ENCODE data around the gene REG3A.

REG3A gene

DNA sequence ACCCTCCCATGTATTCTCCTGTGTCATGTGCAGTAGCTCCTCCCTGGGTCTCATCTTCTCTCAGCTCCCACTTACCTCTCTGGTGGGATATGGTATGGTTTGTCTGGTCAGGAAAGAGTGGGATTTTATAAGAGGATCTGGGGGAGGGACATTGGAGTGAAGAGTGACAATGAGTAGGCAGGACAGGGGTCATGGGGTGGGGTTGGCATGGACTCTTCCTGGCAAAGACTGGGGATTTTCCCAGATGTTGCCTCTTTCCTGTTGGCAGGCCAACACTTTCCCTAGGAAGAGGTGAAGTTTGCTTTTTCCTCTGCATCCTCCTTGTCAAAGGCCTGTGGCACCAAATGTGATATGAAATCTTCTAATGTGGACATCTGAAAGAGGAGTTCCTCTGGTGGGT is at the start of gene REG3A:
REG3A (minus strand) TSS at position 101 of the 400 bp plus-strand sequence. CDS start 348 bp downstream, outside the sequence.
- no peak for DNase-seq

- no peak for DNase-seq
These were observed 41.2 kb upstream of the REG3A start for GRCh38 chr2:79200762-79201161.

GRCh38 chr2:79191816-79192215 is 32.3 kb upstream of the REG3A start:
- DNase-seq: no peak

GRCh38 chr2:79191081-79191480 is 31.5 kb upstream of the REG3A start:
- no peak for DNase-seq

DNA sequence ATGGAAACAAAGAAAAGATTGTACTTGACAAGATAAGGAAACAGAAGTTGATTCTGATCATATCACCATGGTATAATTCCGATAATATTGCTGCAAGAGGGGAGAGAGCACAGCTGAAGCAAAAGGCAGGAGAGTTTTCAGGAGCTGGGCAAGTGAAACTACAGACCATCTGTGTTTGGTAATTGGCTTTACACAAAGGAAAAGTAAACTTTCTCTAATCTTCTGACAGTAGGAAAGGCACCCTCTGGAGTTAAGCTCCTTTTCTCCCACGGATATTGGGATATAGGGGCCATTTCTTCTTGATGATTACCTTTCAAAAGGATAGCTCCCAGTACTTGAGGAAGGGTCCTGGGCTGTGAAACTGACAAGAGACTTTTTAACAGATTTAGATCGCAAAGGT is 29.9 kb upstream of the REG3A start:
- no peak for DNase-seq

DNA sequence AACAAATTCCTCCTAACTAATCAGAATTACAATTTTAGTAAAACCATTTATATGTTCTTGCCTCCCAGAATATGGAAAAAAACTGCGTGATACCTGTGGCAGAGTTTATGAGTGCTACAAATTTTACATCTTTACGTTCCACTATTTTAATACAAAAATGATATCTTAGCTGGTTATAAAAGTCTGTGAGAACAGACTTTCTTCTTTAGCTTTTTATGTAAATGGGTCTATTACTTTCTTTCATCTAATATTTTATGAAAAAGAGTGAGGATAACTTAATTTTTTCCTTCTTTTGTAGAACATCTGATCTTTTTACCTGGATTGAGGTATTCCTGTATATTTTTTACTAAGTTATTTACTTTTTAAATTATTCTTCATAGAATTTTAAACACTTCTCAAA is 22.1 kb upstream of the REG3A start:
- no peak for DNase-seq

DNA sequence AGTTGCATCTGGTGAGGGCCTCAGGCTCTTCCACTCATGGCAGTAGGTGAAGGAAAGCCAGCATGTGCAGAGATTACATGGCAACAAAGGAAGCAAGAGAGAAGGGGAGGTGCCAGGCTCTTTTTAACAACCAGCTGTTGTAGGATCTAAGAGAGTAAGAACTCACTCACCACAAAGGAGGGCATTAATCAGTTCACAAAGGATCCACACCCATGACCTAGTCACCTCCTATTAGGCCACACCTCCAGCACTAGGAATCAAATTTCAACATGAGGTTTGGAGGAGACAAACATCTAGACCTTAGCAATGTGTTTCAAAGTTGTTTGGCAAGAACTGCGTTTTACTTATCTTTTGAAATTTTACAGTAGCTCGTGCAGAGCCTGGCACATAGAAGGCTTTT is 20.5 kb upstream of the REG3A start:
- no peak for DNase-seq

DNA sequence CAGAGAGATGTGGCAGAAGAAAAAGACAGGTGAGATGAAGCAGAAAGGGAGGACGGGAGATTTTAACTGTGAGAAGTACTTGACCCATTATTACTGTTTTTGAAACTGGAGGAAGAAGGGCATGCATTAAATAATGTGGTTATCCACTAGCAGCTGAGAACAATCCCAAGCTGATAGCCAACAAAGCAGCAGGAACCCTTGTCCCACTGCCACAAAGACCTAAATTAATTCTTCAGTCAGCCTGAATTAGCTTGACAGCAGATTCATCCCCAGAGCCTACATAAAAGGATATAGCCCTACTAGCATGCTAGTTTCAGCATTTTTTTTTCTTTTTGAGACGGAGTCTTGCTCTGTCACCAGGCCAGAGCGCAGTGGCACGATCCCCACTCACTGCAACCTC is 19.5 kb upstream of the REG3A start:
- DNase-seq: no peak

DNA sequence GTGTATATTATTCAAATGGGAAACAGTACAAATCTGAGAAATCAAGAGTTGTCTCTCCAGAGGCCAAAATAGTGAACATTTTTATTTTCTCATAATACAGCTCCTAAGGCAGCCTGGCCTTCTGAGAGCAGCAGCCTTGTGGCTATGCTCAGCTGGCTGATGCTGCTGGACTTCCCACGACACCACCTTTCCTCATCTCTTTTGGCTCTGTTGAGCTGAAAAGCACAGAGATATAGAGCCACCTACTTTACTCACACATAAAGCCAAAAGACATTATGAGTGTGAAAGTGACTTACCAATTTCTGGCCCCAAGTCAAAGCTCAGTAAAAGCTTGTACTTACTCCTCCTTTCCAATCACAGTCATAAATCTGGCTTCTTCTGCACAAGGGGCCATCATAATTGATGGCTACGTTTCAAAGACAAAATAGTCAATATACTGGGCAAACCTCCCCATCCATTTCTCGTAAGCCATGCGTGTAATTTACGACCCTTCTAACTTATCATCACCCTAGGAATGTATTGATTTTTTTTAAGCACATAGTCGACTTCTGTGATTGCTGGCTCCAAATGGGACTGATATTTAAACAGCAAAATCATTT is 18.6 kb upstream of the REG3A start:
- DNase-seq: peak in 1 of 51 donors; percentile 8

DNA sequence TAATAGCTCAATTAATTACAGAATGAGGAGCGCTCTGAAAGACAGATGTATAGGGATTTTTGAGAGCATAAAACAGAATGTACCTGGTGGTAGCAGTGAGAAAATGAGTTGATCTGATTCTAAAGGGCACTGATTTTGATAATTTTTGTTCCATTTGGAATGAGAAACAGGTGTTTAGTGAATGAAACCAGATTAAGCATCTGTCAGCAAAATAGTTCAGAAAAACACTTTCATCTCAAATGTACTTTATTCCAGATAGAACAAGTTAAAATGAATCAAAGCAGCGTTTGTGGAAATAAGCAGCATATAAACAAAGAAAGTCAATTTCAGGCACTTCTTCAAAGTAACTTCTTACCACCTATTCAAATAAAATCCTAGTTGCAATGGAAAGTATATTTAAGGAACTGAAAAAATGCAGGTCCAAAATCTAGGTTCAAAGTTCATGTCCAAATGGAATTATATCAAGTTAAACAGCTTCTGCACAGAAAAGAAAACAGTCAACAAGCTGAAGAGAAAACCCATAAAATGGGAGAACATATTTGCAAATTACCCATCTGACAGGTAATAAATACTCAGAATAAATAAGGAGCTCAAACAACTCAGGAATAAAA is 11.9 kb upstream of the REG3A start:
- no peak for DNase-seq

GRCh38 chr2:79162801-79163200 is 3.2 kb upstream of the REG3A start:
- DNase-seq: no peak

GRCh38 chr2:79162132-79162531 is 2.6 kb upstream of the REG3A start:
- DNase-seq: no peak

DNA sequence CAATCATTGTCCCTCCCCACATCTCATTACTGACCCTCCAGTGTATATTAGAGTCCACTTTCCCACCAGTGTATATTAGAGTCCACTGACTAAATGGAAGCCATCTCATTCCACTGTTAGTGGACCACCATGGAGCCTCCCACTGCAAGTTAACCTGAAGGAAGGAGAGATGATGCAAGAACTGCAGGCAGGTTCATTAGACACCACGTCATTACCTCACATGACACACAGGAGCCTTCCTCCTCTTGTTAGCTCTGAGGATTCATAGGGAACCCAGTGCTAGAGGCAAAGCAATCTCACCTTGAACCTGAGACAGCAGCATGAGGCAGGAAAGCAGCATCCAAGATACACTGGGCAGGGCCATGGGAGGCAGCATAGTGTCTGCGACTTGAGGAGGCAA is 523 bp downstream of the REG3A start:
- DNase-seq: no peak

- no peak for DNase-seq
These were observed 3.6 kb downstream of the REG3A start for GRCh38 chr2:79155826-79156476.

- no peak for DNase-seq
These were observed 20.1 kb downstream of the REG3A start for GRCh38 chr2:79139423-79139822.

- no peak for DNase-seq
These were observed 21.2 kb downstream of the REG3A start for GRCh38 chr2:79138385-79138784.

DNA sequence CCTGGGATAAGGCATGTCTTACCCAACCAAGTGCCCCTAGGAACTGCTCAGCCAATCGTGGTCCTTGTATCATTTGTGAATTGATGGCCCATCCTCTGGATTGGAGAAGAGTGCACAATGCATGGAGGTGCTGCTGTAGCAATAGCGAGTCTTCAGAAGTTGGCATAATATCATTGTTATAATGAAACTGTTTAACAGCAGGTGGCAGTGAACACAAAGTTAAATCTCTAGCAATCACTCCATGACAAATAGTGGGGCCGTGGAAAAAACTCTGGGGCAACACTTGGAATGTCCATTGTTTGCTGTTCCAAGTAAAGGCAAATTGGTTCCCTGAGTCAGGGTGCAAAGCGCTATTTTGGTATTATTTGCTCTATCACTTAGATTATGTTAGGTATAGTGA is 27.9 kb downstream of the REG3A start:
- DNase-seq: peak in 1 of 51 donors; percentile 7

GRCh38 chr2:79129804-79130203 is 29.7 kb downstream of the REG3A start:
- no peak for DNase-seq

DNA sequence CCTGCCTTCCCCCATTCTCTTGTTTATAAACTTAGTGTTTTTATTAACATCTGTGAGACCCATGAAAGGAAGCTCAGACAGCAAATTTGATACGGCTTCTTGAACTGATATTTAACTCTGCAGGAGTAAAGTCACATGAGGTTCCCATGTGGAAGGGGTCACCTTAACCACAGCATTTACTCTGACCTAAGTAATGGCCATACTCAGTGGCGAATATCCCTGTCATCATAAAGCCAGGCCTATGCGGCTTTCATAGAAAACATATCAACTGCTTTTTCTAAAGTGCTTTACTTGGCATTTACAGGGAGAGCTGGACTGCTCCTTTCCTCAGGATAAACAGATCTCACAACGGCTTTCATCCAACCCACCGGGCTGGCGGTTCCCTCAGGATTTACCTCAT is 30.3 kb downstream of the REG3A start:
- no peak for DNase-seq

GRCh38 chr2:79128406-79128805 is 31.1 kb downstream of the REG3A start:
- no peak for DNase-seq

GRCh38 chr2:79125721-79125985 is 33.9 kb downstream of the REG3A start:
- no peak for DNase-seq

DNA sequence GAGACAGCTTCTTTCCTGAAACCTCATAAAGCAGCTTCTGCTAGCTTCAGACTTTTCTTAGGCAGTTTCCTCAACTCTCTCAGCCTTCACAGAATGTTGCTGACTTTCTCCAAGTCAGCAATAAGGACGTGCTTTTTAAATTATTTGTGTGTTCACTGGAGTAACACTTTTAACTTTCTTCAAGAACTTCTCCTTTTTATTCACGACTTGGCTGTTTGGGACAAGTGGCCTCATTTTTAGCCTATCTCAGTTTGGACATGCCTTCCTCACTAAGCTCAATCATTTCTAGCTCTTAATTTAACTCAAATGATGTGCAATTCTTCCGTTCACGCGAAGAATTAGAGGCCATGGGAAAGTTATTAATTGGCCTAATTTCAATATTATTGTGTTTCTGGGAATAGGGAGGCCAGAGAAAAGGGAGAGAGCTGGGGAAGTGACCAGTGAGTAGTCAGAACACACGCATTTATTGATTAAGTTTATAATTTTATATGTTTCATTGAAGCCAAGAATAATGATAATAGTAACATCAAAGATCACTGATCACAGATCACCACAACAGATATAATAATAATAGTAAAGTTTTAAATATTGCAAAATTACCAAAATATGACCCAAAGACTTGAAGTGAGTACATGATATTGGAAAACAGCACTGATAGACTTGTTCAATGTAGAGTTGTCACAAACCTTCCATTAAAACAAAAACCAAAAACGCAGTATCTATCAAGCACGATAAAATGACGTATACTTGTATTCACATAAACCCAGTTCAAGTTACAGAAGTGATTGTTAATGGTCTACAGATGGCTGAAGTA is 34.4 kb downstream of the REG3A start:
- DNase-seq: no peak

- no peak for DNase-seq
These were observed 36.9 kb downstream of the REG3A start for GRCh38 chr2:79122676-79123075.

Measured in hypothalamus (tissue), 51 donors.